ENCODE data around the gene COP1. TPM values are rescaled to one million over a fixed set of nuclear protein-coding genes. Genes with fewer than 3 reads are reported as not detected.

Gene COP1
- total RNA-seq, 2 experiments from 2014 or later = 41.7 to 48.3 TPM

- Mint-ChIP-seq H3K36me3 (ENCODE audit: low read depth) (peaks cover 39% of the 10 kb centered on the region), H3K4me3 (no peak overlapping the region), H3K27ac (no peak overlapping the region), H3K4me1 (ENCODE audit: low read depth) (no peaks in the 10 kb centered on the region), H3K27me3 (ENCODE audit: low read depth) (no peaks in the 10 kb centered on the region), H3K9me3 (ENCODE audit: insufficient read depth) (peaks cover 13% of the 10 kb centered on the region)
- DNase-seq = no peak
- ChIA-PET POLR2A (no interaction called here), CTCF (no interaction called here)
- no peak for ATAC-seq
Measured at GRCh38 chr1:175978926-175979325, 228.2 kb downstream of the COP1 start.

DNA sequence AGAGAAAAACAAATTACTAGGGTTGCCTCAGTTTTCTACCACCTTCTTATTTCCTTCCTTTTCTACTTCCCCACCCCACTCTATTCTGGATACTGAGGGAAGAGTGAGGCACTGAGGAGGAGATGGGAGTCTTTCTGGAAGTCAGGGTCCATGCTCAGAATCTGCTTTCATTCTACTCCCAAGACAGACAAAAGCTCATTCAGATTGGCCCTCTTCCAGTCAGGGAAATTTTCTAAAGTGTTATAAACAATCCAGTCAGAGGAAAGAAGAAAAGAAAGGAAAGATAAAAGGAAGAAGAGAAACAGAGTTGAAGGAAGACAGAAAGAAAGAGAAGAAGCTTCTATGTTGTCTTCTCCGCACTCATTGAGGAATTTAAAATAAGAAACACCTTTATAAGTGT is 228.6 kb downstream of the COP1 start:
- Mint-ChIP-seq H3K9me3 (ENCODE audit: insufficient read depth) (peaks cover 10% of the 10 kb centered on the region), H3K27ac (no peak overlapping the region), H3K4me1 (ENCODE audit: low read depth) (no peaks in the 10 kb centered on the region), H3K36me3 (ENCODE audit: low read depth) (peaks cover 39% of the 10 kb centered on the region), H3K4me3 (no peak overlapping the region), H3K27me3 (ENCODE audit: low read depth) (no peaks in the 10 kb centered on the region)
- CTCF ChIA-PET = no interaction called here
- POLR2A ChIA-PET = no interaction called here
- no peak for ATAC-seq
- DNase-seq = no peak

GRCh38 chr1:175976865-175977642 is 230.0 kb downstream of the COP1 start:
- Mint-ChIP-seq H3K4me3 (no peak overlapping the region), H3K9me3 (ENCODE audit: insufficient read depth) (peaks cover 6% of the 10 kb centered on the region), H3K27me3 (ENCODE audit: low read depth) (no peaks in the 10 kb centered on the region), H3K27ac (no peak overlapping the region), H3K4me1 (ENCODE audit: low read depth) (no peaks in the 10 kb centered on the region), H3K36me3 (ENCODE audit: low read depth) (peaks cover 27% of the 10 kb centered on the region)
- CTCF ChIA-PET = no interaction called here
- ATAC-seq (no peak), DNase-seq (no peak)
- POLR2A ChIA-PET = no interaction called here

DNA sequence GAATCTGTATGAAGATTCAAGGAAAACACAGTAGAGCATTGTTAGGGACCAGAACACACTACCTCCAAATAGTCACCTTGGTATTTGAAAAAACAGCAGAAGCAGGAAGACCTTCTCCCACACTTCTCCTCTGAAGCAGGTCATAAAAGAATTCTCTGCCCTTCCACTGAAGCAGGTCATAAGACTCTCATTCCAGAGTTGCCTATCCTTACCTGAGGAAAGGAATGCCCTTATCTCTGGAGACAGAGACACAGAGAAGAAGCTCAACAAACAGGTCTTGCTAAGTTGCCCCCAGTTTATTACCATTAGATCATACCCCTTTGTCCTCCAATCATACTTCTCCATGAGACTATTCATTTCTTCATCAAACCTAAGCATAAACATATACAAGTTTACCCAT is 237.9 kb downstream of the COP1 start:
- H3K4me1 Mint-ChIP-seq (ENCODE audit: low read depth) = no peaks in the 10 kb centered on the region
- DNase-seq (no peak), ATAC-seq (no peak)
- ChIA-PET POLR2A (interaction anchor here (0.6 kb wide), 1 partner anchor 19 kb away, joined by 3 read pairs; no protein-coding TSS in a partner anchor), CTCF (no interaction called here)
- H3K27ac Mint-ChIP-seq = no peak overlapping the region
- no peaks in the 10 kb centered on the region for H3K9me3 Mint-ChIP-seq (ENCODE audit: insufficient read depth)
- H3K4me3 Mint-ChIP-seq = no peak overlapping the region
- H3K36me3 Mint-ChIP-seq (ENCODE audit: low read depth) = peaks cover 25% of the 10 kb centered on the region
- no peaks in the 10 kb centered on the region for H3K27me3 Mint-ChIP-seq (ENCODE audit: low read depth)

DNA sequence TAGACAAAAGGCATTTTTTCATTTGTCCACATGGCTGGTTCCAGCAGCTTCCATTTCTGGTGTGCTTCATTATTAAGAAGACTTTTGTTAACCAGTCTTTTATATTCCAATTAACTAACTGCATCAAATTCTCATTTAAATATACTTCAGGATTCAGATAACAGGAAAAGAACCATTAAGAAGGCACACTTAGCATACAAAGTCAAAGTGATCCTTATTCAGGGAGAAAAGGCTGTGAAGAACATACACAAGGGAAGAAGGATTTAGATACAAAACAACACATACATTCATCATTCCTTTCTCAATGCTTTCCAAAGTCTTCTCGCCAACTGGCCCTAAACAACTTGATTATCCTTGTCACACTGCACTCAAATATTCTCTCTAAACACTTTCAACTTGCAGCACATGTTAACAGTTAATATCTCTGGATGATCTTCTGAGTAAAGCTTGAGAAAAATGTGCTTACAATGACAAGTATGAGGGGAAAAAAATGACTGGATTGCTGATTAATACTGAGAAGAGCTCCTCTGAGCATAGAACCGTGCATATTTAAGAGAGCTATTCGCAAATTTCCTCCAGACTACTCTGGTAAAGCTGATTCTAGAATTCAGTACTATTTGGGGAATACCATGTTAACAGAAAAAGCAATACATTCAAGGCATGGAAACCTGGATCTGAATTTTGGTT is 238.5 kb downstream of the COP1 start:
- ATAC-seq (no peak), DNase-seq (no peak)
- H3K9me3 Mint-ChIP-seq (ENCODE audit: insufficient read depth) = no peaks in the 10 kb centered on the region
- no peaks in the 10 kb centered on the region for H3K27me3 Mint-ChIP-seq (ENCODE audit: low read depth)
- H3K36me3 Mint-ChIP-seq (ENCODE audit: low read depth) = peaks cover 20% of the 10 kb centered on the region
- no peaks in the 10 kb centered on the region for H3K4me1 Mint-ChIP-seq (ENCODE audit: low read depth)
- no peak overlapping the region for H3K4me3 Mint-ChIP-seq
- ChIA-PET POLR2A (interaction anchor here (0.6 kb wide), 1 partner anchor 19 kb away, joined by 3 read pairs; no protein-coding TSS in a partner anchor), CTCF (no interaction called here)
- no peak overlapping the region for H3K27ac Mint-ChIP-seq

DNA sequence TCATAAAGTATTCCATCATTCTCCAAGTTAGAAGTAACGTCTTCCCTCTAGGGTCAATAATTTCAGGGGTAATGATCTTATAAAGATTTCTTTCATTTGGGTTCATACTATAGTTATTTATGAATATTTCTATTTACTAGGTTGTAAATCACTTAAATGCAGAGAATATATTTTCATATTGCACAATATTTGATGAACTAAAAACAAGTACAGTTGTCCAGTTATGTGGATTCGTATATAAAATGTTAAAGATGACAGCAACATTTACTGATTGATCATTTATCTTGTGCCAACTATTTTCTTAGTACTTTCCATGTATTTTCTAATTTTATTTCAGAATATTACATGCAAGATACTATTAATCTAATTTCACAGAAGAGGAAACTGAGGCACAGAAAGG is 243.3 kb downstream of the COP1 start:
- DNase-seq (no peak), ATAC-seq (no peak)
- Mint-ChIP-seq H3K4me1 (ENCODE audit: low read depth) (no peaks in the 10 kb centered on the region), H3K27ac (no peak overlapping the region), H3K27me3 (ENCODE audit: low read depth) (no peaks in the 10 kb centered on the region), H3K4me3 (no peak overlapping the region), H3K36me3 (ENCODE audit: low read depth) (peaks cover 20% of the 10 kb centered on the region), H3K9me3 (ENCODE audit: insufficient read depth) (no peaks in the 10 kb centered on the region)
- CTCF ChIA-PET = no interaction called here
- POLR2A ChIA-PET = no interaction called here

DNA sequence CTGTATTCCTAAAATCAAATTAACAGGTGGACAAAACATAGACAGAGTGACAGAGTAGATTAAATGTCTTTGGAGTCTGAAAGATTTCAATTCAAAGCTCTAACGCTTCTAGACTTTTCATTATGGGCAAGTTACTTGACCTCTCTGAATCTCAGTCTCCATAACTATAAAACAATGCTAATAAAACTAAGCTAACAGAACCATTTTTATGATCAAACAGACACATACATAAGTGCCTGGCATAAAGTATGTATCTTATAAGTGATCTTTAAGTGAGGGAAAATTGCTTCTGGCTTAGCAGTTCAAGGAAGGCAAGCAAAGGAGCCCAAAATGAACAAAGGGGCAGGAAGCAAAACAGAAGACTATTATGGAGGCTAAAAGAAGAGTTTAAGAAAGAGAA is 246.9 kb downstream of the COP1 start:
- Mint-ChIP-seq H3K4me3 (no peak overlapping the region), H3K36me3 (ENCODE audit: low read depth) (peaks cover 11% of the 10 kb centered on the region), H3K27ac (peak overlapping the region; percentile 14), H3K9me3 (ENCODE audit: insufficient read depth) (no peaks in the 10 kb centered on the region), H3K4me1 (ENCODE audit: low read depth) (no peaks in the 10 kb centered on the region), H3K27me3 (ENCODE audit: low read depth) (no peaks in the 10 kb centered on the region)
- no peak for ATAC-seq
- ChIA-PET CTCF (no interaction called here), POLR2A (no interaction called here)
- DNase-seq = no peak

DNA sequence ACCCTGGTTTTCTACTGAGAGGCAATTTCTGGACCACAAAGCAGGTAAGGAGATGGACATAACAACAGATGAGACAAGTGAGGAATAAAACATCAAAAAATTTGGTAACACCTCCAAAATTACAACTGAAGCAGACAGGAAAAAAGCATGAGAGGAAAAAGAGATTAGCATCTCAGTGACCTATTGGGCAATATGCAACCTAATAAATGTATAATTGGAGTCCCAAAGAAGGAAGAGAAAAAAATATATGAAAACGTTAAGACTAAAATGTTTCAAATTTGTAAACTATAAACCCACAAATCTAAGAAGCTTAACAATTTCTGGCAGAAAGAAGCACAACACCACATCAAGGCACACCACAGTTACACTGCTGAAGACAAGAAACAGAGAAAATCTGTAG is 255.5 kb downstream of the COP1 start:
- H3K36me3 Mint-ChIP-seq (ENCODE audit: low read depth) = peaks cover 38% of the 10 kb centered on the region
- H3K4me3 Mint-ChIP-seq = no peak overlapping the region
- ChIA-PET POLR2A (no interaction called here), CTCF (no interaction called here)
- ATAC-seq (no peak), DNase-seq (no peak)
- H3K4me1 Mint-ChIP-seq (ENCODE audit: low read depth) = no peaks in the 10 kb centered on the region
- no peaks in the 10 kb centered on the region for H3K27me3 Mint-ChIP-seq (ENCODE audit: low read depth)
- no peak overlapping the region for H3K27ac Mint-ChIP-seq
- no peaks in the 10 kb centered on the region for H3K9me3 Mint-ChIP-seq (ENCODE audit: insufficient read depth)

- Mint-ChIP-seq H3K4me3 (no peak overlapping the region), H3K4me1 (ENCODE audit: low read depth) (no peaks in the 10 kb centered on the region), H3K27ac (no peak overlapping the region), H3K9me3 (ENCODE audit: insufficient read depth) (no peaks in the 10 kb centered on the region), H3K27me3 (ENCODE audit: low read depth) (no peaks in the 10 kb centered on the region), H3K36me3 (ENCODE audit: low read depth) (peaks cover 52% of the 10 kb centered on the region)
- no peak for DNase-seq
- ChIA-PET POLR2A (no interaction called here), CTCF (no interaction called here)
- ATAC-seq = no peak
Measured at GRCh38 chr1:175947771-175948170, 259.3 kb downstream of the COP1 start.

DNA sequence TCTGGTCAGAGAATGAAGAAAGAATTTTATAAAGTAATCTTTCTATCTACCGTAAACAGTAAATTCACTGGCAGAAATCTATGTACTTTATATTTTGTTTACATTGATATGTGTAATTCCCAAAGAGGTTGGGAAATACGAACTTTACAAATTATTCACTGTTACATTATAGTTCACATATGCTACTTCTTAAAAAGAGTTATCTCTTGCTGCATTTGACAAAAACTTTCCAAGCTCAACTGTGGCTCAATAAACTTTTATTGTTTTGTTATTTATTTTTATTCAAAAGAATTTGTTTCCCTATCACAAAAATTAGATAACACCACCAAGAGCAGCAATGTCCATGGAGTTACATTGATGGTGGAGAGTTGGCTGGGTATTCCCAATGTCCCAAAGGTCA is 262.5 kb downstream of the COP1 start:
- peaks cover 62% of the 10 kb centered on the region for H3K36me3 Mint-ChIP-seq (ENCODE audit: low read depth)
- no peaks in the 10 kb centered on the region for H3K27me3 Mint-ChIP-seq (ENCODE audit: low read depth)
- H3K4me3 Mint-ChIP-seq = no peak overlapping the region
- no peak overlapping the region for H3K27ac Mint-ChIP-seq
- no peaks in the 10 kb centered on the region for H3K4me1 Mint-ChIP-seq (ENCODE audit: low read depth)
- H3K9me3 Mint-ChIP-seq (ENCODE audit: insufficient read depth) = no peaks in the 10 kb centered on the region
- ATAC-seq = no peak
- no peak for DNase-seq
- POLR2A ChIA-PET = no interaction called here
- CTCF ChIA-PET = no interaction called here

DNA sequence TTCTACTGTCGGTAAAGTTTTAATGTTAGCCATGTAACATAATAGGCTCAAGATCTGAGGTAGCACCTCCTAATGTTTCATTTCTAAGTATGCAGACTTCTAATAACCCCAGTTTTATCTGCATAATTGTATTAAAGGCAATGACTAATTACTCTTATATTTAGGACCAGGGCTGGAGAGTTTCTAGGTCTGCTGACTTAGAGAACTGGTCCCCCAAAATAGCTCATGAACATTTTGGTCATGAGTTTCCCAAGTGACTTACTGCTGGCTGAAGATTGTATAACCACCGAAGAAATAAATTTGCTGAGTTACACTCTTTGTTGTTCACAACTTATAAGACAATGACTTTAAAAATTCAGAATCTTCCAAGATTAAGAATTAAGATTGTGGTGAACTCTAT is 265.9 kb downstream of the COP1 start:
- Mint-ChIP-seq H3K4me1 (ENCODE audit: low read depth) (no peaks in the 10 kb centered on the region), H3K27ac (no peak overlapping the region), H3K27me3 (ENCODE audit: low read depth) (no peaks in the 10 kb centered on the region), H3K4me3 (no peak overlapping the region), H3K36me3 (ENCODE audit: low read depth) (peaks cover 63% of the 10 kb centered on the region), H3K9me3 (ENCODE audit: insufficient read depth) (peaks cover 4% of the 10 kb centered on the region)
- DNase-seq = no peak
- POLR2A ChIA-PET = no interaction called here
- no peak for ATAC-seq
- CTCF ChIA-PET = no interaction called here

GRCh38 chr1:175936736-175937135 is 270.4 kb downstream of the COP1 start:
- no peaks in the 10 kb centered on the region for H3K27me3 Mint-ChIP-seq (ENCODE audit: low read depth)
- ChIA-PET POLR2A (no interaction called here), CTCF (no interaction called here)
- H3K36me3 Mint-ChIP-seq (ENCODE audit: low read depth) = peaks cover 43% of the 10 kb centered on the region
- ATAC-seq = no peak
- no peak for DNase-seq
- no peak overlapping the region for H3K27ac Mint-ChIP-seq
- no peaks in the 10 kb centered on the region for H3K4me1 Mint-ChIP-seq (ENCODE audit: low read depth)
- H3K4me3 Mint-ChIP-seq = no peak overlapping the region
- H3K9me3 Mint-ChIP-seq (ENCODE audit: insufficient read depth) = peaks cover 4% of the 10 kb centered on the region

Measured in activated CD8-positive, alpha-beta T cell treated with anti-CD3 and anti-CD28 coated beads, Interleukin-2, amount 10 ng/mL, durations not matched to agents 7 days and 5 days (primary cell).